ENCODE results near the gene TMA7.
"Not testable (repeated sequence)": the region's sequence is repeated elsewhere in the genome, so short reads cannot be mapped to it uniquely, and the experiment has no call there.

The TMA7 gene

DNA sequence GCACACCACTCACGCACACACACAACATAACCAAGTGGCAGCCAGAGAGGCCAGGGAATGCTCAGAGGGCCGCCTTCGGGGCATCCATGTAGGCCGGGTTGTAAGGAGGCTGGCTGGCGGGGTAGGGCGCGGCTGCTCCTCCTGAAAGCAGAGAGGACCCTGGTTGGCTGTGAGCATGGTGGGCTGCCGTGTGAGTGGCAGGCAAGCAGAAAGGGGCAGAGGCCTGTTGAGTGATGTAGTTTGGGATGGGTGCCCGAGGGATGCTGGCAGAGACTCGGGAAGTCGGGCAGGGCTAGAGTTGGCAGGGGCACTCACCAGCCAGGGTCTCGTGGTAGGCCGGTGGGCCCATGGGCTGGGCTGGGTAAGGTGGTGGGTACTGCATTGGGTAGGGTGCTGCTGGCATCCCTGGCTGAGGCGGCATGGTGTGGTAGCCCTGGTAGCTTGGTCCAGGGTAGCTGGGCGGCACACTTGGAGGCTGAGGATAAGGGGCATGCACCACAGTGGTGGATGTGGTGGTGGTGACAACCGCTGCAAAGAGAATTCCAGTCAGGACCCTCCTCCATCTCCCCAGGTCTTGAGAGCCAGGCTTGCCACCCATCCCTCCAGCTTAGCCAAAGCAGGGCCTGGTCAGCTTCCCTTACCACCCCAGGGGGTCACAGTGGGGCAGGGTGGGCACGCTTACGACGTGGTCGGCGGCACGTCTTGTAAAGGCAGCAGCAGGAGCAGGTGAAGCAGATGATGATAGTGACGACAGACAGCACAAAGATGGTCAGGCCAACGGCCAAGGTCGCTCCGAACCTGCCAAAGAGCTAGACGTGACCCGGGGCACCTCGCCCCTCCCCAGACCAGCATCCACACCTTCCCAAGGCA is 29.2 kb downstream of the TMA7 start:
- H3K79me2 ChIP-seq (ENCODE audit: control insufficient read depth, insufficient read depth, low read length, unreplicated experiment): peaks cover 67% of the 10 kb centered on the region
- no peak overlapping the region for H2AFZ ChIP-seq (ENCODE audit: low read length, unreplicated experiment)
- H3K27ac ChIP-seq (ENCODE audit: low read depth, low read length): no peak overlapping the region
- peaks cover 61% of the 10 kb centered on the region for H3K4me1 ChIP-seq (ENCODE audit: control insufficient read depth, insufficient read depth, low read length, unreplicated experiment)
- no peaks in the 10 kb centered on the region for H3K27me3 ChIP-seq (ENCODE audit: insufficient read depth, low read length)
- H3K36me3 ChIP-seq (ENCODE audit: insufficient read depth, low read length): no peaks in the 10 kb centered on the region; the same call in 1 of the 2 replicates
- H3K4me3 ChIP-seq (ENCODE audit: low read depth, low read length): no peak overlapping the region

- Histone ChIP-seq H3K4me3 (ENCODE audit: low read depth, low read length) (peak overlapping the region; percentile 29; the same call in 1 of the 2 replicates), H3K79me2 (ENCODE audit: control insufficient read depth, insufficient read depth, low read length, unreplicated experiment) (peaks cover 67% of the 10 kb centered on the region), H2AFZ (ENCODE audit: low read length, unreplicated experiment) (no peak overlapping the region), H3K36me3 (ENCODE audit: insufficient read depth, low read length) (no peaks in the 10 kb centered on the region; the same call in 1 of the 2 replicates), H3K27ac (ENCODE audit: low read depth, low read length) (no peak overlapping the region), H3K27me3 (ENCODE audit: insufficient read depth, low read length) (no peaks in the 10 kb centered on the region), H3K4me1 (ENCODE audit: control insufficient read depth, insufficient read depth, low read length, unreplicated experiment) (peaks cover 56% of the 10 kb centered on the region)
Measured at GRCh38 chr3:48470286-48470685, 30.2 kb downstream of the TMA7 start.

GRCh38 chr3:48472673-48472922 is 32.5 kb downstream of the TMA7 start:
- no peak overlapping the region for H2AFZ ChIP-seq (ENCODE audit: low read length, unreplicated experiment)

GRCh38 chr3:48472923-48473616 is 33.0 kb downstream of the TMA7 start:
- Histone ChIP-seq H3K36me3 (ENCODE audit: insufficient read depth, low read length) (no peaks in the 10 kb centered on the region), H3K27me3 (ENCODE audit: insufficient read depth, low read length) (no peaks in the 10 kb centered on the region), H2AFZ (ENCODE audit: low read length, unreplicated experiment) (peak overlapping the region; percentile 10), H3K4me3 (ENCODE audit: low read depth, low read length) (peak overlapping the region; percentile 91), H3K79me2 (ENCODE audit: control insufficient read depth, insufficient read depth, low read length, unreplicated experiment) (peaks cover 48% of the 10 kb centered on the region), H3K27ac (ENCODE audit: low read depth, low read length) (peak overlapping the region; percentile 99), H3K4me1 (ENCODE audit: control insufficient read depth, insufficient read depth, low read length, unreplicated experiment) (peaks cover 37% of the 10 kb centered on the region)

More at GRCh38 chr3:48472673-48472922, 32.5 kb downstream of the TMA7 start:
- H3K27ac ChIP-seq (ENCODE audit: low read depth, low read length): peak overlapping the region; percentile 99
- H3K4me3 ChIP-seq (ENCODE audit: low read depth, low read length): peak overlapping the region; percentile 91
- H3K36me3 ChIP-seq (ENCODE audit: insufficient read depth, low read length): no peaks in the 10 kb centered on the region
- H3K79me2 ChIP-seq (ENCODE audit: control insufficient read depth, insufficient read depth, low read length, unreplicated experiment): peaks cover 53% of the 10 kb centered on the region
- H3K4me1 ChIP-seq (ENCODE audit: control insufficient read depth, insufficient read depth, low read length, unreplicated experiment): peaks cover 42% of the 10 kb centered on the region
- no peaks in the 10 kb centered on the region for H3K27me3 ChIP-seq (ENCODE audit: insufficient read depth, low read length)

GRCh38 chr3:48473617-48473952 is 33.5 kb downstream of the TMA7 start:
- H3K27me3 ChIP-seq (ENCODE audit: insufficient read depth, low read length): no peaks in the 10 kb centered on the region
- no peaks in the 10 kb centered on the region for H3K36me3 ChIP-seq (ENCODE audit: insufficient read depth, low read length)
- H3K4me1 ChIP-seq (ENCODE audit: control insufficient read depth, insufficient read depth, low read length, unreplicated experiment): peaks cover 32% of the 10 kb centered on the region
- peak overlapping the region; percentile 10 for H2AFZ ChIP-seq (ENCODE audit: low read length, unreplicated experiment)
- peak overlapping the region; percentile 99 for H3K27ac ChIP-seq (ENCODE audit: low read depth, low read length)
- H3K79me2 ChIP-seq (ENCODE audit: control insufficient read depth, insufficient read depth, low read length, unreplicated experiment): peaks cover 43% of the 10 kb centered on the region
- peak overlapping the region; percentile 20; the same call in 1 of the 2 replicates for H3K4me3 ChIP-seq (ENCODE audit: low read depth, low read length)

- Histone ChIP-seq H3K79me2 (ENCODE audit: control insufficient read depth, insufficient read depth, low read length, unreplicated experiment) (peaks cover 38% of the 10 kb centered on the region), H3K4me1 (ENCODE audit: control insufficient read depth, insufficient read depth, low read length, unreplicated experiment) (peaks cover 27% of the 10 kb centered on the region)
- not testable (repeated sequence) for H3K36me3 ChIP-seq (ENCODE audit: insufficient read depth, low read length); H3K4me3 ChIP-seq (ENCODE audit: low read depth, low read length); H3K27me3 ChIP-seq (ENCODE audit: insufficient read depth, low read length); H2AFZ ChIP-seq (ENCODE audit: low read length, unreplicated experiment); H3K27ac ChIP-seq (ENCODE audit: low read depth, low read length)
Measured at GRCh38 chr3:48474031-48474430, 34.0 kb downstream of the TMA7 start.

DNA sequence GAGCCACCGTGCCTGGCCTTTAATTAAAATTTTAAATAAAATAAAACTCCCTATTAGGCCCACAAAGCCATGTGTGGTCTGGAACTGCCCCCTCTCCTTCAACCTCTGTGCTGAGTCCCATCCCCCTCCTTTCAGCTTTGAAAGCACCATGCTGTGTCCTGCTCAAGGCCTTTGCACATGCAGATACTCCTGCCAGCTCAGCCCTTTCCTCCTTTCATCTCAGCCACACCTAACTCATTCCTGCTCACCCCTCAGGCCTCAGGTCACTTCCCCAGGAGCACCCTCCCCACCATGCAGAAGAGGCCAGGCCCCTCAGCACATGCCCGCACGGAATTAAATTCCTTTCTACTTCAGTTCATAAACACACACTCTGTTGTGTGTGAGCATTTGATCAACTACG is 34.6 kb downstream of the TMA7 start:
- H3K27ac ChIP-seq (ENCODE audit: low read depth, low read length): no peak overlapping the region
- no peak overlapping the region for H2AFZ ChIP-seq (ENCODE audit: low read length, unreplicated experiment)
- peaks cover 23% of the 10 kb centered on the region for H3K4me1 ChIP-seq (ENCODE audit: control insufficient read depth, insufficient read depth, low read length, unreplicated experiment)
- no peaks in the 10 kb centered on the region for H3K27me3 ChIP-seq (ENCODE audit: insufficient read depth, low read length)
- peaks cover 33% of the 10 kb centered on the region for H3K79me2 ChIP-seq (ENCODE audit: control insufficient read depth, insufficient read depth, low read length, unreplicated experiment)
- no peak overlapping the region for H3K4me3 ChIP-seq (ENCODE audit: low read depth, low read length)
- no peaks in the 10 kb centered on the region for H3K36me3 ChIP-seq (ENCODE audit: insufficient read depth, low read length)

- Histone ChIP-seq H3K27ac (ENCODE audit: low read depth, low read length) (no peak overlapping the region), H3K36me3 (ENCODE audit: insufficient read depth, low read length) (peaks cover 2% of the 10 kb centered on the region), H2AFZ (ENCODE audit: low read length, unreplicated experiment) (no peak overlapping the region), H3K79me2 (ENCODE audit: control insufficient read depth, insufficient read depth, low read length, unreplicated experiment) (peaks cover 27% of the 10 kb centered on the region), H3K4me1 (ENCODE audit: control insufficient read depth, insufficient read depth, low read length, unreplicated experiment) (peaks cover 17% of the 10 kb centered on the region), H3K27me3 (ENCODE audit: insufficient read depth, low read length) (no peaks in the 10 kb centered on the region), H3K4me3 (ENCODE audit: low read depth, low read length) (no peak overlapping the region)
Measured at GRCh38 chr3:48475188-48475587, 35.1 kb downstream of the TMA7 start.

DNA sequence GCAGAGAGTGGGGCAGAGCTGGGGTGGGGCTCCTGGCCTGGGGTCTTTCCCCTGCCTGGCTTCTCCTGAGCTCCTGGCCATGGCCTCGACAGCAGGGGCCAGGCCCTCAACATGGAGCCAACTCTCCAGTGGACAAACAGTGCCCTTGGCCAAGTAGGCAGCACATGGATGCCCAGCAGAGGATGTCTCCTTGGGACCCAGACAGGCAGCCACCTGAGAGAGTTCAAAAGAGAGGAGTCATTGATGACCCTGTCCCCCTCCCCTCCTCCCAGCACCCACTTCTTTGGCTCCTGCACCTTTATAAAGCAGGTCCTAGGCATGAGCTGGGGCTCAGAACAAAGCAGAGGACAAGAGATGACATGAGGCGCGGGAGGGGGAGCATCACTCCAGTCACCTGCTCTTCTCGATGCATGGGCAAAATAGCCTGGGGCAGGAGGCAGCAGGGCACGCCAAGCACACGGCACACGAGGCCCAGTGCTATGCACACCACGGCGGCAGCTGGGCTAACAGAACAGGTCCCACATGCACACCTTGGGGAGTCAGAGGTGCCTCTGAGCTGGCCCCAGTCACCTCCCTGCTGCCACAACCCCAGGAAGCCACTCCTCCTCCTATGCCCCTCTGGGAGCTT is 36.5 kb downstream of the TMA7 start:
- Histone ChIP-seq H3K27ac (ENCODE audit: low read depth, low read length) (no peak overlapping the region), H3K4me3 (ENCODE audit: low read depth, low read length) (no peak overlapping the region), H3K4me1 (ENCODE audit: control insufficient read depth, insufficient read depth, low read length, unreplicated experiment) (peaks cover 5% of the 10 kb centered on the region), H2AFZ (ENCODE audit: low read length, unreplicated experiment) (no peak overlapping the region), H3K36me3 (ENCODE audit: insufficient read depth, low read length) (peaks cover 5% of the 10 kb centered on the region), H3K27me3 (ENCODE audit: insufficient read depth, low read length) (no peaks in the 10 kb centered on the region), H3K79me2 (ENCODE audit: control insufficient read depth, insufficient read depth, low read length, unreplicated experiment) (peaks cover 13% of the 10 kb centered on the region)

DNA sequence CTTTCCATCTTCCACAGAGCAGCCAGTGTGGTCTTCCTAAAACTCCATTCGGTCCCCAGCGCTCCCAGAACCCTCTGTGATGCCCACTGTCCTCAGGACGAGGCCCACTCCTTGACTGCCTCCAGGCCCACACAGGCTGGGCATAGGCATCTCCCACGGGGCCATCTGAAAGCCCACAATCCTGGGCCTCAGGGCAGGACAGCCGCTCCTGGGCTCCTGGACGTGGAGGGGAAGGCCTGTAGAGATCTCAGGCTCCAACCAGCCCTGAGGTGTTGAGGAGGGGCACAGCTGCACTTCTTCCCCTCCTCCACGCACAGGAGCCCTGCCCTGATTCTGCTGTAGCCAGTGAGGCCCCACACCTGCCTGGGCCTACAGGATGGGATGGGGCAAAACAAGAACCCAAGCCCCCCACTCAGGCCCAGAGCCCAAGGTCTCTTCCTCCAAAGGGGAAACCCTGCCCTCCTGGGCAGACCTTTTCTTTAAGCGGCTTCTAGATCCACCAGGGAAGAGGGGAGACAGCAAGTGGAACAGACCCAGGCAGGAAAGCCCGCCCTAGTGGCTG is 38.0 kb downstream of the TMA7 start:
- Histone ChIP-seq H3K79me2 (ENCODE audit: control insufficient read depth, insufficient read depth, low read length, unreplicated experiment) (no peaks in the 10 kb centered on the region), H2AFZ (ENCODE audit: low read length, unreplicated experiment) (no peak overlapping the region), H3K36me3 (ENCODE audit: insufficient read depth, low read length) (peaks cover 5% of the 10 kb centered on the region), H3K27ac (ENCODE audit: low read depth, low read length) (no peak overlapping the region), H3K4me1 (ENCODE audit: control insufficient read depth, insufficient read depth, low read length, unreplicated experiment) (peaks cover 5% of the 10 kb centered on the region), H3K27me3 (ENCODE audit: insufficient read depth, low read length) (no peaks in the 10 kb centered on the region), H3K4me3 (ENCODE audit: low read depth, low read length) (no peak overlapping the region)

Measured in ACC112 (cell line).